Parathyroid adenoma (tissue), 2 donors: ENCODE data around the gene PLD1.

Experiments used
- H2AFZ ChIP-seq: fragments of 300-600 bp; sonication (generic); one replicate; pipeline ENCODE4 v1.7.0; 2017; ENCODE audit warnings: antibody characterized with exemption, mild to moderate bottlenecking
- H3K27ac ChIP-seq: fragments of 300-600 bp; sonication (generic); one replicate; pipeline ENCODE4 v1.7.0; 2017
- H3K27me3 ChIP-seq: fragments of 300-600 bp; sonication (generic); one replicate; pipeline ENCODE4 v1.7.0; 2017; ENCODE audit warnings: low read length; ENCODE audit not compliant: control insufficient read depth, insufficient read depth
- H3K36me3 ChIP-seq: fragments of 300-600 bp; sonication (generic); one replicate; pipeline ENCODE4 v1.7.0; 2017; ENCODE audit warnings: low read length; ENCODE audit not compliant: control insufficient read depth, insufficient read depth
- H3K4me1 ChIP-seq: fragments of 300-600 bp; sonication (generic); one replicate; pipeline ENCODE4 v1.7.0; 2017; ENCODE audit warnings: control low read depth
- H3K4me2 ChIP-seq: fragments of 300-600 bp; sonication (generic); one replicate; pipeline ENCODE4 v1.7.0; 2017; ENCODE audit warnings: low read length
- H3K4me3 ChIP-seq: fragments of 300-600 bp; sonication (generic); one replicate; pipeline ENCODE4 v1.7.0; 2017; ENCODE audit warnings: low read depth, low read length
- H3K79me2 ChIP-seq: fragments of 300-600 bp; sonication (generic); one replicate; pipeline ENCODE4 v1.7.0; 2017; ENCODE audit warnings: control low read depth
- H3K9ac ChIP-seq: fragments of 300-600 bp; sonication (generic); one replicate; pipeline ENCODE4 v1.7.0; 2017; ENCODE audit warnings: mild to moderate bottlenecking
- H3K9me3 ChIP-seq: fragments of 300-600 bp; sonication (generic); one replicate; pipeline ENCODE4 v1.7.0; 2017; ENCODE audit warnings: low read length; ENCODE audit not compliant: control insufficient read depth
- TF ChIP-seq, protein P1 (sequence below): fragments of 300-600 bp; sonication (generic); IDR thresholded peaks from one replicate; pipeline ENCODE4 v1.7.0; 2017; ENCODE audit warnings: antibody characterized with exemption, mild to moderate bottlenecking
- donor health status: primary hyperparathyroidism.

Gene PLD1

GRCh38 chr3:171753025-171753472 is 57.2 kb downstream of the PLD1 start:
- TF ChIP-seq, protein P1, sequence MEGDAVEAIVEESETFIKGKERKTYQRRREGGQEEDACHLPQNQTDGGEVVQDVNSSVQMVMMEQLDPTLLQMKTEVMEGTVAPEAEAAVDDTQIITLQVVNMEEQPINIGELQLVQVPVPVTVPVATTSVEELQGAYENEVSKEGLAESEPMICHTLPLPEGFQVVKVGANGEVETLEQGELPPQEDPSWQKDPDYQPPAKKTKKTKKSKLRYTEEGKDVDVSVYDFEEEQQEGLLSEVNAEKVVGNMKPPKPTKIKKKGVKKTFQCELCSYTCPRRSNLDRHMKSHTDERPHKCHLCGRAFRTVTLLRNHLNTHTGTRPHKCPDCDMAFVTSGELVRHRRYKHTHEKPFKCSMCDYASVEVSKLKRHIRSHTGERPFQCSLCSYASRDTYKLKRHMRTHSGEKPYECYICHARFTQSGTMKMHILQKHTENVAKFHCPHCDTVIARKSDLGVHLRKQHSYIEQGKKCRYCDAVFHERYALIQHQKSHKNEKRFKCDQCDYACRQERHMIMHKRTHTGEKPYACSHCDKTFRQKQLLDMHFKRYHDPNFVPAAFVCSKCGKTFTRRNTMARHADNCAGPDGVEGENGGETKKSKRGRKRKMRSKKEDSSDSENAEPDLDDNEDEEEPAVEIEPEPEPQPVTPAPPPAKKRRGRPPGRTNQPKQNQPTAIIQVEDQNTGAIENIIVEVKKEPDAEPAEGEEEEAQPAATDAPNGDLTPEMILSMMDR: no peak
- no peak overlapping the region for H3K27ac ChIP-seq
- no peak overlapping the region for H3K9ac ChIP-seq
- H3K4me3 ChIP-seq: no peak overlapping the region
- no peaks in the 10 kb centered on the region for H3K36me3 ChIP-seq
- no peaks in the 10 kb centered on the region for H3K79me2 ChIP-seq
- H3K4me2 ChIP-seq: no peak overlapping the region
- H3K4me1 ChIP-seq: peaks cover 11% of the 10 kb centered on the region
- H3K9me3 ChIP-seq: no peaks in the 10 kb centered on the region
- no peaks in the 10 kb centered on the region for H3K27me3 ChIP-seq
- no peak overlapping the region for H2AFZ ChIP-seq

DNA sequence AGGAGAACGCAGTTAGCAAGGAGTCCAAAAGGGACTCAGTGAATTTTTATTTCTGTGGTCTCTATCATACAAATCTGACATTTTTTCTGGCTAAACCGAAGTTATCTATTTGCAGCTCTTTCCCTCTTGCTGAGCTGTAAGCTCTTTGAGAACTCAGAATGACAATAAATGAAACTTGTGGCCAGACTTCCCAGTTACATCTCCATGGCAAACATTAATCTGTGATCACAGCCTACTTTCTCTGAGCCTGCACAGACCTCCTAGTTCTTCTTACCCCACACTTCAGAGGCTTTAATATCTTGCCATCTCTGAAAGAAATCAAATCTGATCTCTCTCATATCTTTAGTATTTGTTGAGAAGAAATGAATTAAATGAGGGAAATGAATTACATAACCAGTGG is 58.0 kb downstream of the PLD1 start:
- Histone ChIP-seq H3K27me3 (no peaks in the 10 kb centered on the region), H3K9ac (no peak overlapping the region), H3K4me2 (no peak overlapping the region), H2AFZ (no peak overlapping the region), H3K79me2 (no peaks in the 10 kb centered on the region), H3K4me1 (peaks cover 11% of the 10 kb centered on the region), H3K36me3 (no peaks in the 10 kb centered on the region), H3K9me3 (no peaks in the 10 kb centered on the region), H3K27ac (no peak overlapping the region), H3K4me3 (no peak overlapping the region)
- TF ChIP-seq, protein P1: no peak

- Histone ChIP-seq H3K9me3 (no peaks in the 10 kb centered on the region), H3K27ac (no peak overlapping the region), H2AFZ (no peak overlapping the region), H3K4me2 (no peak overlapping the region), H3K9ac (no peak overlapping the region), H3K4me1 (peaks cover 11% of the 10 kb centered on the region), H3K36me3 (no peaks in the 10 kb centered on the region), H3K4me3 (no peak overlapping the region), H3K79me2 (no peaks in the 10 kb centered on the region), H3K27me3 (no peaks in the 10 kb centered on the region)
- TF ChIP-seq, protein P1: no peak
These were observed 61.2 kb downstream of the PLD1 start for GRCh38 chr3:171749124-171749523.

DNA sequence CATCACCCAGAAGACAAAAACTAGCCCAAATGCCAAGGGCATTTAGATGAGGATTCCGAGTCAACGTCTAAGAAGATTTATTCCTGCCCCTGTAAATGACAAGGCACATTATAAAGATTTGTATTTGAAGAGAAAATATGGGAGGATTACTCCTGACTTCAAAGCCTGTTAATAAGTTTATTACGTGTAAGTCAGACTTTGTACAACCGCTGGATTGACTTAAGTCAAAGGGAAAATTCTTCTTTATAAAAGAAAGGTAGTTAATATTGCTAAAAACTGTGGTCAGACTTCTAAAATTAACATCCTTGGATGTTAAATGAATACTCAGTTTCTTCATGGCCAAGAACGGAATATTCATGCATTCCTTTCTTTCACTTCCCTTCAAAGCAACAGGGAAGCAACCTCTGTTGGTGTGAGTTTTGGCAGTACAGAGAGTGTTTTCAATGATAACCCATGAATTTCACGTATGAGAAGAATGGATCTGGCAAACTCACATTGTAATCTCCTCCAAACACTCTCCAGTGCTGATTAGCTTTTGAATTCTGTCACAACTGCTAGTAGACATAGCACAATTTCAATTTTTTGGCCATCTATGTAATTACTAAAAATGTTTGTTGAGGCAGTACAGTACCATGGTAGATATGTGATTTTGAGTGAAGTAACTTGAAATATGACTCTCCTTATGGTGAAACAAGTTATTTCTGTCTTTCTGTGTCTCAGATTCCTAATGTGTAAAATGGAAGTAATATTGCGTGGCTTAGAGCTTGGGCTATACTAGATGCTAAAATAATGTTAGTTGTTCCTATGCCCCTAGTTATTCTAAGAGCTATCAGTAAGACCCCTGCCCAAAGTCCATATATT is 62.0 kb downstream of the PLD1 start:
- H3K4me3 ChIP-seq: no peak overlapping the region
- H2AFZ ChIP-seq: no peak overlapping the region
- no peaks in the 10 kb centered on the region for H3K9me3 ChIP-seq
- H3K4me2 ChIP-seq: no peak overlapping the region
- H3K27me3 ChIP-seq: no peaks in the 10 kb centered on the region
- no peak overlapping the region for H3K9ac ChIP-seq
- no peaks in the 10 kb centered on the region for H3K79me2 ChIP-seq
- H3K36me3 ChIP-seq: no peaks in the 10 kb centered on the region
- H3K27ac ChIP-seq: no peak overlapping the region
- TF ChIP-seq, protein P1: no peak
- H3K4me1 ChIP-seq: peaks cover 8% of the 10 kb centered on the region
